GM23338 (cell line): ENCODE results near the gene C2. TPM values are rescaled to one million over a fixed set of nuclear protein-coding genes. Genes with fewer than 3 reads are reported as not detected.

Experiments used
- ATAC-seq: fragments of 200-7000 bp; cut with Tn5 transposase; 3 replicates; pipeline ENCODE4 v1.9.1; 2020
- DNase-seq: peaks from one replicate; pipeline ENCODE4 v3.0.0-alpha.2; 2015; ENCODE audit warnings: low spot score
- H2AFZ ChIP-seq: fragments of 200-600 bp; sonication (generic); 2 replicates; pipeline ENCODE4 v1.8.0; 2016; ENCODE audit warnings: antibody characterized with exemption, mild to moderate bottlenecking, moderate library complexity
- H3F3A ChIP-seq: fragments of 200-600 bp; sonication (generic); replicated peaks from 2 replicates; pipeline ENCODE4 v1.8.0; 2017; ENCODE audit warnings: antibody characterized with exemption, mixed run types, low read depth
- H3K27ac ChIP-seq: fragments of 200-600 bp; sonication (generic); 2 replicates; pipeline ENCODE4 v1.6.1; 2016; ENCODE audit warnings: low read depth
- H3K27me3 ChIP-seq: fragments of 200-600 bp; sonication (generic); 2 replicates; pipeline ENCODE4 v1.8.0; 2016; ENCODE audit warnings: mild to moderate bottlenecking, mixed run types, moderate library complexity; ENCODE audit not compliant: insufficient read depth
- H3K36me3 ChIP-seq: fragments of 200-600 bp; sonication (generic); 2 replicates; pipeline ENCODE4 v1.8.0; 2016; ENCODE audit warnings: mild to moderate bottlenecking; ENCODE audit not compliant: insufficient read depth
- H3K4me1 ChIP-seq: fragments of 200-600 bp; sonication (generic); 2 replicates; pipeline ENCODE4 v1.8.0; 2016; ENCODE audit warnings: mild to moderate bottlenecking, moderate library complexity; ENCODE audit not compliant: insufficient read depth
- H3K4me2 ChIP-seq: fragments of 200-600 bp; sonication (generic); 2 replicates; pipeline ENCODE4 v1.7.1; 2017; ENCODE audit warnings: mixed run types
- H3K4me3 ChIP-seq: fragments of 200-600 bp; sonication (generic); 2 replicates; pipeline ENCODE4 v1.6.1; 2016; ENCODE audit warnings: mixed run types
- H3K79me2 ChIP-seq: fragments of 200-600 bp; sonication (generic); replicated peaks from 2 replicates; pipeline ENCODE4 v1.8.0; 2017; ENCODE audit warnings: mild to moderate bottlenecking; ENCODE audit not compliant: insufficient read depth
- H3K9me2 ChIP-seq: fragments of 200-600 bp; sonication (generic); 2 replicates; pipeline ENCODE4 v1.8.0; 2017; ENCODE audit not compliant: insufficient read depth
- H4K20me1 ChIP-seq: fragments of 200-600 bp; sonication (generic); replicated peaks from 2 replicates; pipeline ENCODE4 v1.8.0; 2017; ENCODE audit warnings: mild to moderate bottlenecking; ENCODE audit not compliant: insufficient read depth
- H3K27ac Mint-ChIP-seq: 2 replicates; pipeline ENCODE4 v1.8.0; 2020; ENCODE audit warnings: inconsistent platforms, mild to moderate bottlenecking, moderate library complexity, mixed read lengths
- H3K27me3 Mint-ChIP-seq: 3 replicates; pipeline ENCODE4 v1.8.0; 2022; ENCODE audit warnings: low read depth, mild to moderate bottlenecking, moderate library complexity, mixed read lengths, inconsistent platforms; ENCODE audit not compliant: insufficient read depth, poor library complexity
- H3K36me3 Mint-ChIP-seq: 3 replicates; pipeline ENCODE4 v1.8.0; 2021; ENCODE audit warnings: low read depth, mild to moderate bottlenecking, inconsistent platforms, moderate library complexity, mixed read lengths
- H3K4me1 Mint-ChIP-seq: 3 replicates; pipeline ENCODE4 v1.8.0; 2020; ENCODE audit warnings: mild to moderate bottlenecking, inconsistent platforms, mixed read lengths
- H3K4me3 Mint-ChIP-seq: 3 replicates; pipeline ENCODE4 v1.8.0; 2021; ENCODE audit warnings: moderate library complexity, mild to moderate bottlenecking, inconsistent platforms, mixed read lengths
- H3K9me3 Mint-ChIP-seq: 3 replicates; pipeline ENCODE4 v1.8.0; 2020; ENCODE audit warnings: moderate library complexity, mild to moderate bottlenecking, inconsistent platforms, mixed read lengths
- CREB1 ChIP-seq: fragments of 250-450 bp; sonication (Bioruptor Pico); IDR thresholded peaks from 2 replicates; pipeline ENCODE4 v1.5.0; 2020; ENCODE audit warnings: low read depth, mild to moderate bottlenecking, moderate library complexity
- EZH2 ChIP-seq: fragments of 200-600 bp; sonication (generic); IDR thresholded peaks from one replicate; pipeline ENCODE4 v1.8.0; 2017; ENCODE audit warnings: antibody characterized with exemption, mild to moderate bottlenecking, low read depth; ENCODE audit not compliant: unreplicated experiment
- EZH2phosphoT487 ChIP-seq: fragments of 200-600 bp; sonication (generic); IDR thresholded peaks from one replicate; pipeline ENCODE4 v1.8.1; 2018; ENCODE audit warnings: antibody characterized with exemption; ENCODE audit not compliant: unreplicated experiment
- JUNB ChIP-seq: IDR thresholded peaks from one replicate; pipeline ENCODE4 v1.6.1; 2016; ENCODE audit warnings: antibody characterized with exemption; ENCODE audit not compliant: unreplicated experiment
- NANOG ChIP-seq: IDR thresholded peaks from 2 replicates; pipeline ENCODE4 v1.6.1; 2016; ENCODE audit warnings: antibody characterized with exemption, borderline replicate concordance
- POLR2AphosphoS5 ChIP-seq: IDR thresholded peaks from 2 replicates; pipeline ENCODE4 v1.6.1; 2016; ENCODE audit warnings: antibody characterized with exemption, low read depth
- STAT1 ChIP-seq: IDR thresholded peaks from one replicate; pipeline ENCODE4 v1.6.1; 2016; ENCODE audit warnings: antibody characterized with exemption; ENCODE audit not compliant: unreplicated experiment
- ZNF114 ChIP-seq: fragments of 250-450 bp; sonication (Bioruptor Pico); IDR thresholded peaks from 2 replicates; pipeline ENCODE4 v1.5.0; 2020; ENCODE audit warnings: mild to moderate bottlenecking, moderate library complexity
- ZNF331 ChIP-seq: fragments of 250-450 bp; sonication (Bioruptor Pico); IDR thresholded peaks from 2 replicates; pipeline ENCODE4 v1.5.0; 2020; ENCODE audit warnings: low read depth, mild to moderate bottlenecking, moderate library complexity
- polyA plus RNA-seq: library from polyadenylated mRNA; unstranded; fragments of >200 nt; fragmentation: Nextera tagmentation; extraction: Ambion mirVana; gene quantifications from 2 replicates; pipeline ENCODE4 v1.2.1, GENCODE V29; 2016
- total RNA-seq: library from RNA; depleted of rRNA; stranded (reverse); fragments of >200 nt; shearing (Covaris generic); gene quantifications from 2 replicates; pipeline ENCODE4 v1.2.3, GENCODE V29; 2014
- TF ChIP-seq, protein P1 (sequence below), 2 experiments: fragments of 200-600 bp in 1 of 2; sonication (generic) in 1 of 2; conservative IDR thresholded peaks; 2 replicates each; pipeline versions ENCODE4 v1.5.1 to v1.6.1; 2016 to 2017; ENCODE audit warnings: antibody characterized with exemption in 2 of 2, low read depth in 2 of 2, mild to moderate bottlenecking in 2 of 2, moderate library complexity in 1 of 2
- TF ChIP-seq, protein P2 (sequence below): IDR thresholded peaks from one replicate; pipeline ENCODE4 v1.6.1; 2018; ENCODE audit warnings: antibody characterized with exemption; ENCODE audit not compliant: unreplicated experiment
- TF ChIP-seq, protein P3 (sequence below): fragments of 250-450 bp; sonication (Bioruptor Pico); IDR thresholded peaks from 2 replicates; pipeline ENCODE4 v1.5.0; 2020; ENCODE audit warnings: mild to moderate bottlenecking, moderate library complexity
- TF ChIP-seq, protein P4 (sequence below): IDR thresholded peaks from 2 replicates; pipeline ENCODE4 v1.6.1; 2016; ENCODE audit warnings: antibody characterized with exemption

C2 gene
- total and polyA plus RNA-seq, 2 experiments from 2014 or later: 0.16 to 1.7 TPM

DNA sequence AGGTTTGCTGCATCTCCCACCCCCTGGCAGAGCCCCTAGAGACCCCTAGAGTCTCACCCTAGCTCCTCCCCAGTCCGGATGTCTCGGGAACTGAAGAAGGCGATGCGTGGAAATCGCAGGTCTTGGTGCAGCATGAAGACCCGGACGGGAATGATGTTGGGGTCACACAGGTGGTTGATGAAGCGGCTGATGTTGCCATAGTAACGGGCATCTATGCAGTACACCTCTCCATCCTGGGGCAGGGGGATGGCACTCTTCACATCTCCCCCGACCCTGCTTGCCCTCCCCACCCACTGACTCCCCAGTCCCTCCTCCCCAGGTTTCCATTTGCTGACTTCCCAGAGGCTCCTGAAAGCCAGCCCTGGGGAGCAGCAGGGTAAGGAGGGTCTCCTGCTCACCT lies 46.9 kb upstream of the C2 start:
- ATAC-seq (no peak), DNase-seq (peak; percentile 28)
- Histone ChIP-seq H2AFZ (no peak overlapping the region), H3K79me2 (no peaks in the 10 kb centered on the region), H3F3A (peaks cover 14% of the 10 kb centered on the region), H3K4me2 (no peak overlapping the region), H3K4me1 (peaks cover 4% of the 10 kb centered on the region; the same call in 1 of the 2 replicates), H3K36me3 (peaks cover 26% of the 10 kb centered on the region), H4K20me1 (peaks cover 5% of the 10 kb centered on the region), H3K4me3 (no peak overlapping the region), H3K27ac (no peak overlapping the region), H3K9me2 (no peaks in the 10 kb centered on the region), H3K27me3 (no peaks in the 10 kb centered on the region)
- peaks cover 62% of the 10 kb centered on the region for H3K36me3 Mint-ChIP-seq
- no peak overlapping the region for H3K4me3 Mint-ChIP-seq
- peaks cover 8% of the 10 kb centered on the region for H3K4me1 Mint-ChIP-seq
- H3K27me3 Mint-ChIP-seq: peaks cover 5% of the 10 kb centered on the region
- H3K27ac Mint-ChIP-seq: no peak overlapping the region
- no peaks in the 10 kb centered on the region for H3K9me3 Mint-ChIP-seq
- TF ChIP-seq, protein P1, sequence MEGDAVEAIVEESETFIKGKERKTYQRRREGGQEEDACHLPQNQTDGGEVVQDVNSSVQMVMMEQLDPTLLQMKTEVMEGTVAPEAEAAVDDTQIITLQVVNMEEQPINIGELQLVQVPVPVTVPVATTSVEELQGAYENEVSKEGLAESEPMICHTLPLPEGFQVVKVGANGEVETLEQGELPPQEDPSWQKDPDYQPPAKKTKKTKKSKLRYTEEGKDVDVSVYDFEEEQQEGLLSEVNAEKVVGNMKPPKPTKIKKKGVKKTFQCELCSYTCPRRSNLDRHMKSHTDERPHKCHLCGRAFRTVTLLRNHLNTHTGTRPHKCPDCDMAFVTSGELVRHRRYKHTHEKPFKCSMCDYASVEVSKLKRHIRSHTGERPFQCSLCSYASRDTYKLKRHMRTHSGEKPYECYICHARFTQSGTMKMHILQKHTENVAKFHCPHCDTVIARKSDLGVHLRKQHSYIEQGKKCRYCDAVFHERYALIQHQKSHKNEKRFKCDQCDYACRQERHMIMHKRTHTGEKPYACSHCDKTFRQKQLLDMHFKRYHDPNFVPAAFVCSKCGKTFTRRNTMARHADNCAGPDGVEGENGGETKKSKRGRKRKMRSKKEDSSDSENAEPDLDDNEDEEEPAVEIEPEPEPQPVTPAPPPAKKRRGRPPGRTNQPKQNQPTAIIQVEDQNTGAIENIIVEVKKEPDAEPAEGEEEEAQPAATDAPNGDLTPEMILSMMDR (conservative IDR thresholded peaks at IDR 0.05; ENCODE audit: low read depth in 2 of 2): no peak
- TF ChIP-seq NANOG: no peak
- no peak for TF ChIP-seq ZNF331
- TF ChIP-seq, protein P2, sequence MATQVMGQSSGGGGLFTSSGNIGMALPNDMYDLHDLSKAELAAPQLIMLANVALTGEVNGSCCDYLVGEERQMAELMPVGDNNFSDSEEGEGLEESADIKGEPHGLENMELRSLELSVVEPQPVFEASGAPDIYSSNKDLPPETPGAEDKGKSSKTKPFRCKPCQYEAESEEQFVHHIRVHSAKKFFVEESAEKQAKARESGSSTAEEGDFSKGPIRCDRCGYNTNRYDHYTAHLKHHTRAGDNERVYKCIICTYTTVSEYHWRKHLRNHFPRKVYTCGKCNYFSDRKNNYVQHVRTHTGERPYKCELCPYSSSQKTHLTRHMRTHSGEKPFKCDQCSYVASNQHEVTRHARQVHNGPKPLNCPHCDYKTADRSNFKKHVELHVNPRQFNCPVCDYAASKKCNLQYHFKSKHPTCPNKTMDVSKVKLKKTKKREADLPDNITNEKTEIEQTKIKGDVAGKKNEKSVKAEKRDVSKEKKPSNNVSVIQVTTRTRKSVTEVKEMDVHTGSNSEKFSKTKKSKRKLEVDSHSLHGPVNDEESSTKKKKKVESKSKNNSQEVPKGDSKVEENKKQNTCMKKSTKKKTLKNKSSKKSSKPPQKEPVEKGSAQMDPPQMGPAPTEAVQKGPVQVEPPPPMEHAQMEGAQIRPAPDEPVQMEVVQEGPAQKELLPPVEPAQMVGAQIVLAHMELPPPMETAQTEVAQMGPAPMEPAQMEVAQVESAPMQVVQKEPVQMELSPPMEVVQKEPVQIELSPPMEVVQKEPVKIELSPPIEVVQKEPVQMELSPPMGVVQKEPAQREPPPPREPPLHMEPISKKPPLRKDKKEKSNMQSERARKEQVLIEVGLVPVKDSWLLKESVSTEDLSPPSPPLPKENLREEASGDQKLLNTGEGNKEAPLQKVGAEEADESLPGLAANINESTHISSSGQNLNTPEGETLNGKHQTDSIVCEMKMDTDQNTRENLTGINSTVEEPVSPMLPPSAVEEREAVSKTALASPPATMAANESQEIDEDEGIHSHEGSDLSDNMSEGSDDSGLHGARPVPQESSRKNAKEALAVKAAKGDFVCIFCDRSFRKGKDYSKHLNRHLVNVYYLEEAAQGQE: no peak
- no peak for TF ChIP-seq ZNF114 (CRISPR knock-in tag)
- TF ChIP-seq CREB1 (CRISPR knock-in tag): no peak
- TF ChIP-seq STAT1: no peak
- TF ChIP-seq EZH2phosphoT487: no peak
- TF ChIP-seq, protein P3, sequence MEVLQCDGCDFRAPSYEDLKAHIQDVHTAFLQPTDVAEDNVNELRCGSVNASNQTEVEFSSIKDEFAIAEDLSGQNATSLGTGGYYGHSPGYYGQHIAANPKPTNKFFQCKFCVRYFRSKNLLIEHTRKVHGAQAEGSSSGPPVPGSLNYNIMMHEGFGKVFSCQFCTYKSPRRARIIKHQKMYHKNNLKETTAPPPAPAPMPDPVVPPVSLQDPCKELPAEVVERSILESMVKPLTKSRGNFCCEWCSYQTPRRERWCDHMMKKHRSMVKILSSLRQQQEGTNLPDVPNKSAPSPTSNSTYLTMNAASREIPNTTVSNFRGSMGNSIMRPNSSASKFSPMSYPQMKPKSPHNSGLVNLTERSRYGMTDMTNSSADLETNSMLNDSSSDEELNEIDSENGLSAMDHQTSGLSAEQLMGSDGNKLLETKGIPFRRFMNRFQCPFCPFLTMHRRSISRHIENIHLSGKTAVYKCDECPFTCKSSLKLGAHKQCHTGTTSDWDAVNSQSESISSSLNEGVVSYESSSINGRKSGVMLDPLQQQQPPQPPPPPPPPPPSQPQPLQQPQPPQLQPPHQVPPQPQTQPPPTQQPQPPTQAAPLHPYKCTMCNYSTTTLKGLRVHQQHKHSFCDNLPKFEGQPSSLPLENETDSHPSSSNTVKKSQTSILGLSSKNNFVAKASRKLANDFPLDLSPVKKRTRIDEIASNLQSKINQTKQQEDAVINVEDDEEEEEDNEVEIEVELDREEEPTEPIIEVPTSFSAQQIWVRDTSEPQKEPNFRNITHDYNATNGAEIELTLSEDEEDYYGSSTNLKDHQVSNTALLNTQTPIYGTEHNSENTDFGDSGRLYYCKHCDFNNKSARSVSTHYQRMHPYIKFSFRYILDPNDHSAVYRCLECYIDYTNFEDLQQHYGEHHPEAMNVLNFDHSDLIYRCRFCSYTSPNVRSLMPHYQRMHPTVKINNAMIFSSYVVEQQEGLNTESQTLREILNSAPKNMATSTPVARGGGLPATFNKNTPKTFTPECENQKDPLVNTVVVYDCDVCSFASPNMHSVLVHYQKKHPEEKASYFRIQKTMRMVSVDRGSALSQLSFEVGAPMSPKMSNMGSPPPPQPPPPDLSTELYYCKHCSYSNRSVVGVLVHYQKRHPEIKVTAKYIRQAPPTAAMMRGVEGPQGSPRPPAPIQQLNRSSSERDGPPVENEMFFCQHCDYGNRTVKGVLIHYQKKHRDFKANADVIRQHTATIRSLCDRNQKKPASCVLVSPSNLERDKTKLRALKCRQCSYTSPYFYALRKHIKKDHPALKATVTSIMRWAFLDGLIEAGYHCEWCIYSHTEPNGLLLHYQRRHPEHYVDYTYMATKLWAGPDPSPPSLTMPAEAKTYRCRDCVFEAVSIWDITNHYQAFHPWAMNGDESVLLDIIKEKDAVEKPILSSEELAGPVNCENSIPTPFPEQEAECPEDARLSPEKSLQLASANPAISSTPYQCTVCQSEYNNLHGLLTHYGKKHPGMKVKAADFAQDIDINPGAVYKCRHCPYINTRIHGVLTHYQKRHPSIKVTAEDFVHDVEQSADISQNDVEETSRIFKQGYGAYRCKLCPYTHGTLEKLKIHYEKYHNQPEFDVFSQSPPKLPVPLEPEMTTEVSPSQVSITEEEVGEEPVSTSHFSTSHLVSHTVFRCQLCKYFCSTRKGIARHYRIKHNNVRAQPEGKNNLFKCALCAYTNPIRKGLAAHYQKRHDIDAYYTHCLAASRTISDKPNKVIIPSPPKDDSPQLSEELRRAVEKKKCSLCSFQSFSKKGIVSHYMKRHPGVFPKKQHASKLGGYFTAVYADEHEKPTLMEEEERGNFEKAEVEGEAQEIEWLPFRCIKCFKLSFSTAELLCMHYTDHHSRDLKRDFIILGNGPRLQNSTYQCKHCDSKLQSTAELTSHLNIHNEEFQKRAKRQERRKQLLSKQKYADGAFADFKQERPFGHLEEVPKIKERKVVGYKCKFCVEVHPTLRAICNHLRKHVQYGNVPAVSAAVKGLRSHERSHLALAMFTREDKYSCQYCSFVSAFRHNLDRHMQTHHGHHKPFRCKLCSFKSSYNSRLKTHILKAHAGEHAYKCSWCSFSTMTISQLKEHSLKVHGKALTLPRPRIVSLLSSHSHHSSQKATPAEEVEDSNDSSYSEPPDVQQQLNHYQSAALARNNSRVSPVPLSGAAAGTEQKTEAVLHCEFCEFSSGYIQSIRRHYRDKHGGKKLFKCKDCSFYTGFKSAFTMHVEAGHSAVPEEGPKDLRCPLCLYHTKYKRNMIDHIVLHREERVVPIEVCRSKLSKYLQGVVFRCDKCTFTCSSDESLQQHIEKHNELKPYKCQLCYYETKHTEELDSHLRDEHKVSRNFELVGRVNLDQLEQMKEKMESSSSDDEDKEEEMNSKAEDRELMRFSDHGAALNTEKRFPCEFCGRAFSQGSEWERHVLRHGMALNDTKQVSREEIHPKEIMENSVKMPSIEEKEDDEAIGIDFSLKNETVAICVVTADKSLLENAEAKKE (CRISPR knock-in tag): no peak
- no peak for TF ChIP-seq EZH2
- no peak for TF ChIP-seq POLR2AphosphoS5
- TF ChIP-seq, protein P4, sequence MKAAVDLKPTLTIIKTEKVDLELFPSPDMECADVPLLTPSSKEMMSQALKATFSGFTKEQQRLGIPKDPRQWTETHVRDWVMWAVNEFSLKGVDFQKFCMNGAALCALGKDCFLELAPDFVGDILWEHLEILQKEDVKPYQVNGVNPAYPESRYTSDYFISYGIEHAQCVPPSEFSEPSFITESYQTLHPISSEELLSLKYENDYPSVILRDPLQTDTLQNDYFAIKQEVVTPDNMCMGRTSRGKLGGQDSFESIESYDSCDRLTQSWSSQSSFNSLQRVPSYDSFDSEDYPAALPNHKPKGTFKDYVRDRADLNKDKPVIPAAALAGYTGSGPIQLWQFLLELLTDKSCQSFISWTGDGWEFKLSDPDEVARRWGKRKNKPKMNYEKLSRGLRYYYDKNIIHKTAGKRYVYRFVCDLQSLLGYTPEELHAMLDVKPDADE: no peak
- TF ChIP-seq JUNB: no peak
